ENCODE measurements around the gene ROBO1. TPM values are rescaled to one million over a fixed set of nuclear protein-coding genes. Genes with fewer than 3 reads are reported as not detected.

Gene ROBO1
- total RNA-seq, 1 experiment from 2014 or later = 33.9 TPM

- intact Hi-C loops (cut with micrococcal nuclease; ENCODE audit: unreplicated experiment) = no loop called here
- CTCF ChIA-PET = no interaction called here
Measured at GRCh38 chr3:79351699-79352098, 416.1 kb downstream of the ROBO1 start.

GRCh38 chr3:79344876-79345871 is 422.6 kb downstream of the ROBO1 start:
- no peaks in the 10 kb centered on the region for H3K36me3 Mint-ChIP-seq (ENCODE audit: insufficient read depth, unreplicated experiment)
- BruUV-seq (replicated peaks) = no TSS peak
- H3K9me3 Mint-ChIP-seq (ENCODE audit: low read depth, unreplicated experiment) = no peaks in the 10 kb centered on the region
- peaks cover 11% of the 10 kb centered on the region for H3K4me1 Mint-ChIP-seq (ENCODE audit: low read depth, unreplicated experiment)
- CTCF ChIA-PET = no interaction called here
- intact Hi-C loops (cut with micrococcal nuclease; ENCODE audit: unreplicated experiment) = no loop called here
- H3K27me3 Mint-ChIP-seq (ENCODE audit: unreplicated experiment) = no peaks in the 10 kb centered on the region
- H3K27ac Mint-ChIP-seq (ENCODE audit: unreplicated experiment) = no peak overlapping the region
- no peak overlapping the region for H3K4me3 Mint-ChIP-seq (ENCODE audit: low read depth, unreplicated experiment)
- TF ChIP-seq, protein P1, sequence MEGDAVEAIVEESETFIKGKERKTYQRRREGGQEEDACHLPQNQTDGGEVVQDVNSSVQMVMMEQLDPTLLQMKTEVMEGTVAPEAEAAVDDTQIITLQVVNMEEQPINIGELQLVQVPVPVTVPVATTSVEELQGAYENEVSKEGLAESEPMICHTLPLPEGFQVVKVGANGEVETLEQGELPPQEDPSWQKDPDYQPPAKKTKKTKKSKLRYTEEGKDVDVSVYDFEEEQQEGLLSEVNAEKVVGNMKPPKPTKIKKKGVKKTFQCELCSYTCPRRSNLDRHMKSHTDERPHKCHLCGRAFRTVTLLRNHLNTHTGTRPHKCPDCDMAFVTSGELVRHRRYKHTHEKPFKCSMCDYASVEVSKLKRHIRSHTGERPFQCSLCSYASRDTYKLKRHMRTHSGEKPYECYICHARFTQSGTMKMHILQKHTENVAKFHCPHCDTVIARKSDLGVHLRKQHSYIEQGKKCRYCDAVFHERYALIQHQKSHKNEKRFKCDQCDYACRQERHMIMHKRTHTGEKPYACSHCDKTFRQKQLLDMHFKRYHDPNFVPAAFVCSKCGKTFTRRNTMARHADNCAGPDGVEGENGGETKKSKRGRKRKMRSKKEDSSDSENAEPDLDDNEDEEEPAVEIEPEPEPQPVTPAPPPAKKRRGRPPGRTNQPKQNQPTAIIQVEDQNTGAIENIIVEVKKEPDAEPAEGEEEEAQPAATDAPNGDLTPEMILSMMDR (IDR thresholded peaks at IDR 0.05; ENCODE audit: unreplicated experiment) = no peak
- DNase-seq = no peak

More at GRCh38 chr3:79351699-79352098, 416.1 kb downstream of the ROBO1 start:
- H3K27ac Mint-ChIP-seq (ENCODE audit: unreplicated experiment) = no peak overlapping the region
- no peaks in the 10 kb centered on the region for H3K36me3 Mint-ChIP-seq (ENCODE audit: insufficient read depth, unreplicated experiment)
- no peaks in the 10 kb centered on the region for H3K4me1 Mint-ChIP-seq (ENCODE audit: low read depth, unreplicated experiment)
- H3K9me3 Mint-ChIP-seq (ENCODE audit: low read depth, unreplicated experiment) = no peaks in the 10 kb centered on the region
- TF ChIP-seq, protein P1 (IDR thresholded peaks at IDR 0.05; ENCODE audit: unreplicated experiment) = no peak
- H3K27me3 Mint-ChIP-seq (ENCODE audit: unreplicated experiment) = no peaks in the 10 kb centered on the region
- no peak overlapping the region for H3K4me3 Mint-ChIP-seq (ENCODE audit: low read depth, unreplicated experiment)
- DNase-seq = no peak
- no TSS peak for BruUV-seq (replicated peaks)

- H3K4me1 Mint-ChIP-seq (ENCODE audit: low read depth, unreplicated experiment) = peaks cover 11% of the 10 kb centered on the region
- H3K27ac Mint-ChIP-seq (ENCODE audit: unreplicated experiment) = no peak overlapping the region
- CTCF ChIA-PET = no interaction called here
- no peaks in the 10 kb centered on the region for H3K9me3 Mint-ChIP-seq (ENCODE audit: low read depth, unreplicated experiment)
- DNase-seq = no peak
- no peaks in the 10 kb centered on the region for H3K36me3 Mint-ChIP-seq (ENCODE audit: insufficient read depth, unreplicated experiment)
- H3K4me3 Mint-ChIP-seq (ENCODE audit: low read depth, unreplicated experiment) = no peak overlapping the region
- intact Hi-C loops (cut with micrococcal nuclease; ENCODE audit: unreplicated experiment) = no loop called here
- TF ChIP-seq, protein P1 (IDR thresholded peaks at IDR 0.05; ENCODE audit: unreplicated experiment) = no peak
- no peaks in the 10 kb centered on the region for H3K27me3 Mint-ChIP-seq (ENCODE audit: unreplicated experiment)
- BruUV-seq (replicated peaks) = no TSS peak
Measured at GRCh38 chr3:79341961-79342360, 425.8 kb downstream of the ROBO1 start.

DNA sequence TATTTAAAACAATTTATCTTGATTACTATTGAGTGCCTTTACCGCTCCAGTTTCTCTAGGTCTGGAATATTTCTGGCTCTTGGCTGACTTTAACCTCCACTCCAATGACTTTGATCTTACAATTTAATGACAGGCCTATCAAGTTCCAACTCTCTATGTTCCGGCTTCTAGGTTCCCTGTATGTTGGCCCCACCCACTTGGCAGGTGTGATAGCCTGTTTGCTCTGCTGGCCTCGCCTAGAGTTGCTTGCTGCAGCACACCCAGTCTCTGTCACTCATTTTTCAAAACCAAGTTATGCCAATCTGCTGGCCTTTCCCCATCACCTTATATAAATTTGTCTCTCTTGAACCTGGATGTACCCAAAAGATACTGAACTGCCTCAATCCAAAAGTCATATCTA is 428.0 kb downstream of the ROBO1 start:
- H3K4me1 Mint-ChIP-seq (ENCODE audit: low read depth, unreplicated experiment) = peaks cover 2% of the 10 kb centered on the region
- no peaks in the 10 kb centered on the region for H3K9me3 Mint-ChIP-seq (ENCODE audit: low read depth, unreplicated experiment)
- DNase-seq = peak; percentile 3
- TF ChIP-seq, protein P1 (IDR thresholded peaks at IDR 0.05; ENCODE audit: unreplicated experiment) = no peak
- CTCF ChIA-PET = no interaction called here
- H3K4me3 Mint-ChIP-seq (ENCODE audit: low read depth, unreplicated experiment) = no peak overlapping the region
- no peaks in the 10 kb centered on the region for H3K36me3 Mint-ChIP-seq (ENCODE audit: insufficient read depth, unreplicated experiment)
- intact Hi-C loops (cut with micrococcal nuclease; ENCODE audit: unreplicated experiment) = no loop called here
- no TSS peak for BruUV-seq (replicated peaks)
- no peaks in the 10 kb centered on the region for H3K27me3 Mint-ChIP-seq (ENCODE audit: unreplicated experiment)
- H3K27ac Mint-ChIP-seq (ENCODE audit: unreplicated experiment) = no peak overlapping the region
